K562 (cell line): Measurements from ENCODE around the gene ADGRE2. TPM values are rescaled to one million over a fixed set of nuclear protein-coding genes. Genes with fewer than 3 reads are reported as not detected.
A peak's percentile ranks its signal among the peaks of the same experiment; 100 is the strongest.

ENCODE experiments used
- ATF1 ChIP-seq, 2 experiments: fragments of 450-650 bp in 1 of 2; IDR thresholded peaks; 2 replicates each; pipeline ENCODE4 v1.6.1; 2016; ENCODE audit warnings: missing compliant biosample characterization in 1 of 2, missing genetic modification characterization in 1 of 2
- CBX8 ChIP-seq: fragments of 200-600 bp; sonication (generic); IDR thresholded peaks from 2 replicates; pipeline ENCODE4 v1.6.1; 2012; ENCODE audit warnings: borderline replicate concordance, mixed run types, low read depth, mild to moderate bottlenecking, moderate library complexity, mixed read lengths, low read length, control low read depth, inconsistent platforms; ENCODE audit not compliant: poor library complexity, severe bottlenecking; ENCODE audit errors: extremely low read depth
- EHMT2 ChIP-seq: fragments of 450-650 bp; IDR thresholded peaks from 2 replicates; pipeline ENCODE4 v1.6.1; 2018; ENCODE audit warnings: antibody characterized with exemption
- GABPA ChIP-seq: fragments of 200-800 bp; sonication (Bioruptor generic); conservative IDR thresholded peaks from 2 replicates; pipeline ENCODE4 v1.6.1; 2016; ENCODE audit warnings: low read depth, missing genetic modification characterization, missing compliant biosample characterization
- GABPB1 ChIP-seq: sonication (generic); formaldehyde crosslinking; IDR thresholded peaks from 2 replicates; pipeline ENCODE4 v1.8.0; 2022; ENCODE audit warnings: mild to moderate bottlenecking, missing genetic modification reagents
- HDAC6 ChIP-seq: IDR thresholded peaks from 2 replicates; pipeline ENCODE4 v1.6.1; 2012; ENCODE audit warnings: low read depth, mild to moderate bottlenecking, control low read depth, inconsistent platforms, low read length, moderate library complexity
- NFIC ChIP-seq: fragments of 450-650 bp; IDR thresholded peaks from 2 replicates; pipeline ENCODE4 v1.6.1; 2017; ENCODE audit warnings: mild to moderate bottlenecking, inconsistent platforms
- ZNF77 ChIP-seq: fragments of 250-450 bp; sonication (Bioruptor Pico); IDR thresholded peaks from 2 replicates; pipeline ENCODE4 v1.5.0; 2020
- polyA plus RNA-seq, 8 experiments: library from polyadenylated mRNA; depleted of rRNA in 4 of 8; stranded (reverse) in 5 of 8; unstranded in 3 of 8; fragments of >200 nt; fragmentation: Nextera tagmentation in 2 of 8; fragmentation: Illumina TruSeq in 1 of 8; extraction: Ambion mirVana in 2 of 8; extraction: Trizol in 1 of 8; gene quantifications; 2 replicates each; pipeline versions ENCODE4 v1.2.1 to v1.2.3, GENCODE V29; 2011 to 2014; ENCODE audit warnings: inconsistent platforms in 1 of 8, missing spikeins in 1 of 8
- total RNA-seq, 7 experiments: library from RNA; depleted of rRNA in 6 of 7; stranded (reverse); fragments of >200 nt in 6 of 7; fragmentation: Illumina TruSeq in 2 of 7; extraction: Trizol in 2 of 7; gene quantifications; 2 replicates each; pipeline versions ENCODE4 v1.2.1 to v1.2.3, GENCODE V29; 2011 to 2021; ENCODE audit warnings: low replicate concordance in 1 of 7
- TF ChIP-seq, protein P1 (sequence below), 2 experiments: fragments of 450-650 bp in 1 of 2; sonication (generic) in 1 of 2; formaldehyde crosslinking in 1 of 2; IDR thresholded peaks; 2 replicates each; pipeline versions ENCODE4 v1.7.1 to v1.9.0; 2016 to 2022; ENCODE audit warnings: inconsistent platforms in 1 of 2, mild to moderate bottlenecking in 1 of 2, missing genetic modification reagents in 1 of 2
- TF ChIP-seq, protein P2 (sequence below), 2 experiments: fragments of 450-650 bp; formaldehyde crosslinking in 1 of 2; IDR thresholded peaks; 2 replicates each; pipeline versions ENCODE4 v1.4.0 to v1.6.1; 2014 to 2020; ENCODE audit warnings: mild to moderate bottlenecking in 2 of 2, borderline replicate concordance in 1 of 2, low read depth in 1 of 2

ADGRE2 gene
- total and polyA plus RNA-seq, 9 of the 15 experiments (the other 6 are each of a cell fraction or from before 2014, with no cell fraction given), result 4.3 to 17.3 (median 9.8) TPM

- TF ChIP-seq, protein P1, sequence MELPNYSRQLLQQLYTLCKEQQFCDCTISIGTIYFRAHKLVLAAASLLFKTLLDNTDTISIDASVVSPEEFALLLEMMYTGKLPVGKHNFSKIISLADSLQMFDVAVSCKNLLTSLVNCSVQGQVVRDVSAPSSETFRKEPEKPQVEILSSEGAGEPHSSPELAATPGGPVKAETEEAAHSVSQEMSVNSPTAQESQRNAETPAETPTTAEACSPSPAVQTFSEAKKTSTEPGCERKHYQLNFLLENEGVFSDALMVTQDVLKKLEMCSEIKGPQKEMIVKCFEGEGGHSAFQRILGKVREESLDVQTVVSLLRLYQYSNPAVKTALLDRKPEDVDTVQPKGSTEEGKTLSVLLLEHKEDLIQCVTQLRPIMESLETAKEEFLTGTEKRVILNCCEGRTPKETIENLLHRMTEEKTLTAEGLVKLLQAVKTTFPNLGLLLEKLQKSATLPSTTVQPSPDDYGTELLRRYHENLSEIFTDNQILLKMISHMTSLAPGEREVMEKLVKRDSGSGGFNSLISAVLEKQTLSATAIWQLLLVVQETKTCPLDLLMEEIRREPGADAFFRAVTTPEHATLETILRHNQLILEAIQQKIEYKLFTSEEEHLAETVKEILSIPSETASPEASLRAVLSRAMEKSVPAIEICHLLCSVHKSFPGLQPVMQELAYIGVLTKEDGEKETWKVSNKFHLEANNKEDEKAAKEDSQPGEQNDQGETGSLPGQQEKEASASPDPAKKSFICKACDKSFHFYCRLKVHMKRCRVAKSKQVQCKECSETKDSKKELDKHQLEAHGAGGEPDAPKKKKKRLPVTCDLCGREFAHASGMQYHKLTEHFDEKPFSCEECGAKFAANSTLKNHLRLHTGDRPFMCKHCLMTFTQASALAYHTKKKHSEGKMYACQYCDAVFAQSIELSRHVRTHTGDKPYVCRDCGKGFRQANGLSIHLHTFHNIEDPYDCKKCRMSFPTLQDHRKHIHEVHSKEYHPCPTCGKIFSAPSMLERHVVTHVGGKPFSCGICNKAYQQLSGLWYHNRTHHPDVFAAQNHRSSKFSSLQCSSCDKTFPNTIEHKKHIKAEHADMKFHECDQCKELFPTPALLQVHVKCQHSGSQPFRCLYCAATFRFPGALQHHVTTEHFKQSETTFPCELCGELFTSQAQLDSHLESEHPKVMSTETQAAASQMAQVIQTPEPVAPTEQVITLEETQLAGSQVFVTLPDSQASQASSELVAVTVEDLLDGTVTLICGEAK (IDR thresholded peaks at IDR 0.05), result peak; percentile 56
- TF ChIP-seq, protein P1 (CRISPR knock-in tag; IDR thresholded peaks at IDR 0.05), result no peak
- TF ChIP-seq EHMT2, result peak; percentile 22; the same call in 1 of the 2 replicates
- no peak for TF ChIP-seq NFIC
- peak; percentile 46 for TF ChIP-seq GABPA (tag)
- TF ChIP-seq ZNF77 (CRISPR knock-in tag), result no peak
- TF ChIP-seq HDAC6, result no peak
- TF ChIP-seq GABPB1 (CRISPR knock-in tag), result no peak
- no peak for TF ChIP-seq CBX8
- no peak for TF ChIP-seq ATF1 (CRISPR knock-in tag; IDR thresholded peaks at IDR 0.05)
- TF ChIP-seq ATF1 (tag; IDR thresholded peaks at IDR 0.05), result no peak
- TF ChIP-seq, protein P2, sequence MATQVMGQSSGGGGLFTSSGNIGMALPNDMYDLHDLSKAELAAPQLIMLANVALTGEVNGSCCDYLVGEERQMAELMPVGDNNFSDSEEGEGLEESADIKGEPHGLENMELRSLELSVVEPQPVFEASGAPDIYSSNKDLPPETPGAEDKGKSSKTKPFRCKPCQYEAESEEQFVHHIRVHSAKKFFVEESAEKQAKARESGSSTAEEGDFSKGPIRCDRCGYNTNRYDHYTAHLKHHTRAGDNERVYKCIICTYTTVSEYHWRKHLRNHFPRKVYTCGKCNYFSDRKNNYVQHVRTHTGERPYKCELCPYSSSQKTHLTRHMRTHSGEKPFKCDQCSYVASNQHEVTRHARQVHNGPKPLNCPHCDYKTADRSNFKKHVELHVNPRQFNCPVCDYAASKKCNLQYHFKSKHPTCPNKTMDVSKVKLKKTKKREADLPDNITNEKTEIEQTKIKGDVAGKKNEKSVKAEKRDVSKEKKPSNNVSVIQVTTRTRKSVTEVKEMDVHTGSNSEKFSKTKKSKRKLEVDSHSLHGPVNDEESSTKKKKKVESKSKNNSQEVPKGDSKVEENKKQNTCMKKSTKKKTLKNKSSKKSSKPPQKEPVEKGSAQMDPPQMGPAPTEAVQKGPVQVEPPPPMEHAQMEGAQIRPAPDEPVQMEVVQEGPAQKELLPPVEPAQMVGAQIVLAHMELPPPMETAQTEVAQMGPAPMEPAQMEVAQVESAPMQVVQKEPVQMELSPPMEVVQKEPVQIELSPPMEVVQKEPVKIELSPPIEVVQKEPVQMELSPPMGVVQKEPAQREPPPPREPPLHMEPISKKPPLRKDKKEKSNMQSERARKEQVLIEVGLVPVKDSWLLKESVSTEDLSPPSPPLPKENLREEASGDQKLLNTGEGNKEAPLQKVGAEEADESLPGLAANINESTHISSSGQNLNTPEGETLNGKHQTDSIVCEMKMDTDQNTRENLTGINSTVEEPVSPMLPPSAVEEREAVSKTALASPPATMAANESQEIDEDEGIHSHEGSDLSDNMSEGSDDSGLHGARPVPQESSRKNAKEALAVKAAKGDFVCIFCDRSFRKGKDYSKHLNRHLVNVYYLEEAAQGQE (IDR thresholded peaks at IDR 0.05; ENCODE audit: borderline replicate concordance), result no peak
- TF ChIP-seq, protein P2 (CRISPR knock-in tag; IDR thresholded peaks at IDR 0.05; ENCODE audit: low read depth), result no peak
Observed at GRCh38 chr19:14731200-14731599, 47.2 kb downstream of the ADGRE2 start (continued).
